Neural progenitor cell (in vitro differentiated cells): ENCODE measurements around the gene GLIPR1L2.

Experiments used
- CTCF ChIP-seq: fragments of 200-600 bp; sonication (generic); IDR thresholded peaks from 2 replicates; pipeline ENCODE4 v1.5.1; 2017; ENCODE audit warnings: antibody characterized with exemption, mild to moderate bottlenecking
- EZH2 ChIP-seq: fragments of 200-600 bp; sonication (generic); IDR thresholded peaks from 2 replicates; pipeline ENCODE4 v1.6.1; 2017; ENCODE audit warnings: antibody characterized with exemption, mild to moderate bottlenecking, moderate library complexity
- EZH2phosphoT487 ChIP-seq: fragments of 200-600 bp; sonication (generic); IDR thresholded peaks from 2 replicates; pipeline ENCODE4 v1.6.1; 2017; ENCODE audit warnings: antibody characterized with exemption

- TF ChIP-seq CTCF (no peak), EZH2phosphoT487 (no peak), EZH2 (no peak)
Measured at GRCh38 chr12:75389061-75389460, 1.8 kb upstream of the GLIPR1L2 start.
